ENCODE results near the gene EIF6.
A peak's percentile ranks its signal among the peaks of the same experiment; 100 is the strongest.

Gene EIF6

DNA sequence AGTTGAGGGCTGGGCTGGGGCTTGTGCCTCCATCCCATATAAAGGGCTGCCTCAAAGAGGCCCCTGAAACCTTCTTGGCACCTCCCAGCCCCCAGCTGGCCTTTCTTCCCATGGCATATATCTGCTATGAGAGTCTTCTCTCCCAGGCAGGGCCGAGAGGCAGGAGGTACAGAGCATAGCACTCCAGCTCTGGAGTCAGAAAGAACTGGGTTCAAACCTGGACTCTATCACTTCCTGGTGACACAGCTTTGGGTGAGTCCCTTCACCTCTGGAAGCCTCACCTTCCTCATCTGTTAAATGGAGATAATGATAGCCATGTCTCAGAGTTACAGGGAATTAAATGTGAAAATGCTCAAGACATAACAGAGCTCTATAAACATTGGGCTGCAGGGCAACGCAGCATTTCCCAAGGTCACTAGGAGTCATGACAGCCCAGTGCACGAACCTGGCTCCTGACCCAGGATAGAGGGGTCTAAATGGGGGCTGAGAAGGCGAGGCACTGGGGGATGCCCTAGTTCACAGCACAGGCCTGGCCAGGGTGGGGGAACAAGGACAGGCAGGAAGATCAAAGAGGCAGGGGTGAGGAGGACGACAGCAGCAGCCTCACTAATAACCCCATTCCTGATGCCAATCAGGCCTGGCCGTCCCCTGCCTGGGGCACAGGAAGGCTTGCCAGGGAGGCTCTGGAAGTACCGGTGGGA is 5.8 kb upstream of the EIF6 start:
- H3K4me1 ChIP-seq, result no peaks in the 10 kb centered on the region
- no peaks in the 10 kb centered on the region for H3K36me3 ChIP-seq
- H3K9me3 ChIP-seq, result no peaks in the 10 kb centered on the region
- peak; percentile 67 for DNase-seq
- H3K27me3 ChIP-seq, result no peaks in the 10 kb centered on the region
- H3K4me3 ChIP-seq (ENCODE audit: low read depth, low read length), result no peak overlapping the region
- TF ChIP-seq, protein P1, sequence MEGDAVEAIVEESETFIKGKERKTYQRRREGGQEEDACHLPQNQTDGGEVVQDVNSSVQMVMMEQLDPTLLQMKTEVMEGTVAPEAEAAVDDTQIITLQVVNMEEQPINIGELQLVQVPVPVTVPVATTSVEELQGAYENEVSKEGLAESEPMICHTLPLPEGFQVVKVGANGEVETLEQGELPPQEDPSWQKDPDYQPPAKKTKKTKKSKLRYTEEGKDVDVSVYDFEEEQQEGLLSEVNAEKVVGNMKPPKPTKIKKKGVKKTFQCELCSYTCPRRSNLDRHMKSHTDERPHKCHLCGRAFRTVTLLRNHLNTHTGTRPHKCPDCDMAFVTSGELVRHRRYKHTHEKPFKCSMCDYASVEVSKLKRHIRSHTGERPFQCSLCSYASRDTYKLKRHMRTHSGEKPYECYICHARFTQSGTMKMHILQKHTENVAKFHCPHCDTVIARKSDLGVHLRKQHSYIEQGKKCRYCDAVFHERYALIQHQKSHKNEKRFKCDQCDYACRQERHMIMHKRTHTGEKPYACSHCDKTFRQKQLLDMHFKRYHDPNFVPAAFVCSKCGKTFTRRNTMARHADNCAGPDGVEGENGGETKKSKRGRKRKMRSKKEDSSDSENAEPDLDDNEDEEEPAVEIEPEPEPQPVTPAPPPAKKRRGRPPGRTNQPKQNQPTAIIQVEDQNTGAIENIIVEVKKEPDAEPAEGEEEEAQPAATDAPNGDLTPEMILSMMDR (IDR thresholded peaks at IDR 0.05; ENCODE audit: low read depth, low read length), result no peak

DNA sequence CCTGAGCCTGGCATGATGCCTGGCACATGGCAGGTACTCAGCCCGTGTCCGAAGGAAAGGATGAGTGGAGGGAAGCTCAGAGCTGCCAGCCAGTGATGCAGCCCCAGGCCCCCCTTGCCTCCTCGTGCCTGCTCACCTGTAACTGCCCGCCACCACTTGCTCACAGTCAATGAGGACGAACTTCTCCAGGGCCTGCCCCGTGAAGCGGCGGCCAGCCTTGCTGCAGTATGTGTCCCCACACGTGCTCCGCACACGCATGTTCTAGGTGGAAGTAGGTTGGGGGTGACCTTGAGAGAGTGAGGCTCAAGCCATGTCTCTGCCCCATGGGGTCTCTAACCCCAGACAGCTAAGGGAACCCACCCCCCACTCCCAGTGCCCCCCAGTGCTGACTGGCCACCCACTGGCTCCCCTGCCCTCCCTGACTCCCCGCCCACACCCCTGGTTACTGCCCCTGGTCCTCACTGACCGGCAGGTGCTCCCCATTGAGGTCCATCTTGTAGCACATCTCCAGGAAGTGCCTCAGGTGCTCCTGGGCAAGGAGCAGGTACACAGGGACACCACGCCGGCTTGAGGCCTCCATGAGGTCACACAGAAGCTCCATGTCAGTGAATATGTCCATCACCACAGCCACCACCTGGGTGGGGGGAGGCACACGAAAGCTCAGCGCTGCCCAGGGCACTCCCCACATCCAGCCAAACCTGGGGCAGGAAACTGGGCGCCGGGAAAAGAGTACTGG is 3.9 kb upstream of the EIF6 start:
- no peaks in the 10 kb centered on the region for H3K9me3 ChIP-seq
- no peak overlapping the region for H3K4me3 ChIP-seq (ENCODE audit: low read depth, low read length)
- TF ChIP-seq, protein P1 (IDR thresholded peaks at IDR 0.05; ENCODE audit: low read depth, low read length), result no peak
- H3K27me3 ChIP-seq, result no peaks in the 10 kb centered on the region
- no peaks in the 10 kb centered on the region for H3K4me1 ChIP-seq
- H3K36me3 ChIP-seq, result peaks cover 3% of the 10 kb centered on the region; the same call in 1 of the 2 replicates
- no peak for DNase-seq

GRCh38 chr20:35287509-35288324 is 3.1 kb upstream of the EIF6 start:
- Histone ChIP-seq H3K4me3 (ENCODE audit: low read depth, low read length) (no peak overlapping the region), H3K9me3 (no peaks in the 10 kb centered on the region), H3K27me3 (no peaks in the 10 kb centered on the region), H3K36me3 (peaks cover 6% of the 10 kb centered on the region; the same call in 1 of the 2 replicates), H3K4me1 (no peaks in the 10 kb centered on the region)
- TF ChIP-seq, protein P1 (IDR thresholded peaks at IDR 0.05; ENCODE audit: low read depth, low read length), result no peak
- DNase-seq, result no peak

DNA sequence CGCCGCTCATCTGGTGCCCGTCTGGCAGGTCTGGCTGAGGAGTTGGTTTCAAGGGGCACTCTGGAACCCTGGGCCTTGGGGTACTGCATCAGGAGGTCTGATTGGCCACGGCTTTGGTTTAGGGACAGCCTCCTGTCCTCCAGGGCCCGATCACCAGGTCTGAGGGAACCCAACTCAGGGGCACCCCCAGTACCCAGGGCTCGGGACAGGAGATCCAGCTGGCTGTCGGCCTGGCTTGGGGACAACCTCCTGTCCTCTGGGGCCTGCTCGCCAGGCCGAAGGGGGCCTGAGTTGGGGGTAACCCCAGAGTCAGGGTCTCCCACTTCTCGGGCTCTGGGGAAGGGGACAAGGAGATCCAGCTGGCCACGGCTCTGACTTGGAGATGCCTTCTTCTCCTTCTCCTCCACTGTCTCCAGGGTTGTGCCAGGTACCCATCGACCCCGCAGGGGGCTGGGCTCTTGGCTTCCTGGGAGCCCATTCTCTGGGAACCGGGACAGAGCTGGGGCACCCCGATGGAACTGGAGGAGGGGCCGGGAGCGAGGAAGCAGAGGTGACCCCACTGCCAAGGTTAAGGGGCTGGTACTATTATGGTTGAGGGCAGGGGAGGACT is 2.4 kb upstream of the EIF6 start:
- H3K4me1 ChIP-seq, result no peaks in the 10 kb centered on the region
- no peaks in the 10 kb centered on the region for H3K9me3 ChIP-seq
- no peaks in the 10 kb centered on the region for H3K27me3 ChIP-seq
- DNase-seq, result no peak
- no peak overlapping the region for H3K4me3 ChIP-seq (ENCODE audit: low read depth, low read length)
- TF ChIP-seq, protein P1 (IDR thresholded peaks at IDR 0.05; ENCODE audit: low read depth, low read length), result no peak
- H3K36me3 ChIP-seq, result peaks cover 10% of the 10 kb centered on the region

GRCh38 chr20:35286077-35286898 is 1.7 kb upstream of the EIF6 start:
- Histone ChIP-seq H3K36me3 (peaks cover 10% of the 10 kb centered on the region), H3K9me3 (no peaks in the 10 kb centered on the region), H3K4me3 (ENCODE audit: low read depth, low read length) (no peak overlapping the region), H3K27me3 (no peaks in the 10 kb centered on the region), H3K4me1 (no peaks in the 10 kb centered on the region)
- TF ChIP-seq, protein P1 (IDR thresholded peaks at IDR 0.05; ENCODE audit: low read depth, low read length), result no peak
- no peak for DNase-seq
